GM10266 (cell line): ENCODE measurements around the gene BORCS6.

Experiments used
- DNase-seq: peaks from one replicate; pipeline ENCODE4 v3.0.0; 2012; ENCODE audit errors: extremely low spot score
- TF ChIP-seq, protein P1 (sequence below): IDR thresholded peaks from 2 replicates; pipeline ENCODE4 v1.5.1; 2012; ENCODE audit warnings: mild to moderate bottlenecking, low read depth; ENCODE audit not compliant: control insufficient read depth, insufficient read depth; ENCODE audit errors: missing control alignments

The BORCS6 gene

DNA sequence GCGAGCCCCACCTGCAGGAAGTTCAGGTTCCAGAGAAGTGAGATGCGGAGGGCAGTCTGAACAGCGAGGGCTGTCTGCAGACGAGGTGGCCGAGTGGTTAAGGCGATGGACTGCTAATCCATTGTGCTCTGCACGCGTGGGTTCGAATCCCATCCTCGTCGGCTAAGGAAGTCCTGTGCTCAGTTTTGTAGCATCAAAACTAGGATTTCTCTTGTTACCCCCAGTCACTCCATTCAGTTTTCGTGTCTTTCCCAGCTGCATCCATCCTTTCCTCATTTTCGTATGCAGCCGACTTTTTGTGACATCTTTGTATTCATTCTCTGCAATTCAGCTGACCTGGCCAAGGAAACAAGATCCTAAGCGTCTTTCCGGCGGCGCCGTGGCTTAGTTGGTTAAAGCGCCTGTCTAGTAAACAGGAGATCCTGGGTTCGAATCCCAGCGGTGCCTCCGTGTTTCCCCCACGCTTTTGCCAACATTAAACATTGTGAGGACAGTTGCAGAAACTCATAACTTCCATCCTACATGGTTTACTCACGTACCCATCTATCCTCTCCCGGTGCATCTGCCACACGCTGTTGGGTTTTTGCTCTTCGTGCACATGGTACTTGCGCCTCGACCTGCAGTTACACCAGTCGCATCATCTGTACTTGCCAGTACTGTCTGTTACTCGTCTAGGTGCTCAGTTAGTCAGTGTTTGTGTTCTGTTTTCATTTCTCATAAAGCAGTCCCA is 3.0 kb downstream of the BORCS6 start:
- TF ChIP-seq, protein P1, sequence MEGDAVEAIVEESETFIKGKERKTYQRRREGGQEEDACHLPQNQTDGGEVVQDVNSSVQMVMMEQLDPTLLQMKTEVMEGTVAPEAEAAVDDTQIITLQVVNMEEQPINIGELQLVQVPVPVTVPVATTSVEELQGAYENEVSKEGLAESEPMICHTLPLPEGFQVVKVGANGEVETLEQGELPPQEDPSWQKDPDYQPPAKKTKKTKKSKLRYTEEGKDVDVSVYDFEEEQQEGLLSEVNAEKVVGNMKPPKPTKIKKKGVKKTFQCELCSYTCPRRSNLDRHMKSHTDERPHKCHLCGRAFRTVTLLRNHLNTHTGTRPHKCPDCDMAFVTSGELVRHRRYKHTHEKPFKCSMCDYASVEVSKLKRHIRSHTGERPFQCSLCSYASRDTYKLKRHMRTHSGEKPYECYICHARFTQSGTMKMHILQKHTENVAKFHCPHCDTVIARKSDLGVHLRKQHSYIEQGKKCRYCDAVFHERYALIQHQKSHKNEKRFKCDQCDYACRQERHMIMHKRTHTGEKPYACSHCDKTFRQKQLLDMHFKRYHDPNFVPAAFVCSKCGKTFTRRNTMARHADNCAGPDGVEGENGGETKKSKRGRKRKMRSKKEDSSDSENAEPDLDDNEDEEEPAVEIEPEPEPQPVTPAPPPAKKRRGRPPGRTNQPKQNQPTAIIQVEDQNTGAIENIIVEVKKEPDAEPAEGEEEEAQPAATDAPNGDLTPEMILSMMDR: peak; percentile 53

DNA sequence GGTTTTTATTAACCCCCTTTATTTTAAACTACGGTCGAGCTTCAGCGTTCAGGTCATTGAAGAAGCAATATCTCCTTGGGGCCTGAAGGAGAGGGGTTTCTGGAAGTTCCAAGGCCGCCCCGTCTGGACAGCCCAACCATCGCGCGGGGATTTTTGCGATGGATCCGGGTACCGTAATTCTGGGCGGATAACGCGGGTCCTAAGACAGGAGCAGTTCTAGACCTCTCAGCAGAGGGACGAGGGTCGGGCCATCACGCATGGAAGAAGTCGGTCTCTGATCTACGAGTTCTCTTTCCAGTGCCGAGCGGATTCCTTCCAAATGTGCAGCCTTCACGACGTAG is 3.6 kb downstream of the BORCS6 start:
- no peak for DNase-seq
- TF ChIP-seq, protein P1: no peak

More for the DNA sequence above, 3.0 kb downstream of the BORCS6 start:
- DNase-seq: peak; percentile 75

DNA sequence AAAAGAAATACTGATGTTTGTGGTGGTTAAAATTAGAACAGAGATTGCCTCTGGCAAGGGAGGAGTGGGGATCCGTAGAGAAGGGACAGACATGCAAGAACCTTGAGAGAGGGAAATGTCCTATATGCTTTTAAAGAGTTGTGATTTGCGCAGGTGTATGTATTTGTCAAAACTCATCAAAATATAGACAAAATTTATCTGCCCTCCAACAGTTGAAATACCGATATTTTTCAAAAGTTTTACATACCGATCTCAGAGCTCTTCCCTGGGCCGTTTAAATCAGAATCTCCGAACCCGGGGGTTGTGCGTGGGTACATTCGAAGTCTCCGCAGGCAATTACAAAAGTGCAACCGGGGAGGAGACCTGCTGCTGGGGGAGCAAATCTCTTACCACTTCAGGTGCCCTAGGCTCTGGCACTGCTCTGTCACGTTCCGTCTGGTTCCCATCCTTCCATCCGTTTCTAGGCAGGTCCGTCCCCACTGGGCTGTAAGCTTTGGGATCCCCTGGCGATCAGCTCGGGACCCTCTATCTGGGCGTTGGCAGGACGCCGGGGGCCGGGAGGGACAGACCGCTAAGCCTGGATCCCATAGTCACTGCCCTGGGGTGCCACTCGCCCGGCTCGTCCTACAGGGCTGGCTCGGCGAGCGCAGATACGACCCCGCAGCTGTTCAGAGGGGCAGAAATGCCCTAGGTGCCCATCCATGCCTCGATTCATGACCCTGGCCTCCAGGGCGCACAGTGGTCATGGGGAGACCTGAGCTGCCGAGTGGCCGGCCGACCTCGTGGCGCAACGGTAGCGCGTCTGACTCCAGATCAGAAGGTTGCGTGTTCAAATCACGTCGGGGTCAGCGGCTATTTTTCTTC is 4.2 kb downstream of the BORCS6 start:
- TF ChIP-seq, protein P1: no peak
- peak; percentile 67 for DNase-seq

DNA sequence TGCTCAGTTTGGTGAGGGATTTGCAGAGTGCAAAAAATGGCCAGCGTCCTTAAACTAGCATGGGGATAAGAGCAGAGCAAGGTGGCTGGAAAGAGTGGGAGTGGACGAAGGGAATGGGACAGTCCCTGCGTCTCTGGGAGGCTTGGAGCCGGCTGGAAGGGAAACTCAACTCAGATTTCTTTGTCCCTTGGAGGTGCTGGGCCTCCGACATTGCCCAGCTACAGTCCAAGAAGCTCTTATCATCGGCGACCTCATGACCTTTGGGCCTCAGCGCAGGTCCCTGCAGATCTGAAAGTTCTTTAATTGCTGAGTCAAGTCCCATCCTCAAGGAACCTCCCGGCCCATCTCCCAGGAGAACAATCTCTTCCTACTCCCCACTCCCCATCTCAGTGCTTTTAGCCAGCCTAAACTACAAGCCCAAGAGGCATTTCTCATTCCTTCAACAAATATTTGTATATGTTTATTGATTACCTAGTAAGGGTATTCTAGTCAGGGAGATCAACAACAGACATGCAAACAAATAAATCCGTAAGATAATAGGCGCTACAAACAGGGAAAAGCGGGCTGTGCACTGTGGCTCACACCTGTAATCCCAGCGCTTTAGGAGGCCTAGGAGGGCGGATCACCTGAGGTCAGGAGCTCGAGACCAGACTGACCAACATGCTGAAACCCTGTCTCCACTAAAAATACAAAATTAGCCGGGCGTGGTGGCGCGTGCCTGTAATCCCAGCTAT is 12.8 kb downstream of the BORCS6 start:
- TF ChIP-seq, protein P1: no peak
- no peak for DNase-seq

DNA sequence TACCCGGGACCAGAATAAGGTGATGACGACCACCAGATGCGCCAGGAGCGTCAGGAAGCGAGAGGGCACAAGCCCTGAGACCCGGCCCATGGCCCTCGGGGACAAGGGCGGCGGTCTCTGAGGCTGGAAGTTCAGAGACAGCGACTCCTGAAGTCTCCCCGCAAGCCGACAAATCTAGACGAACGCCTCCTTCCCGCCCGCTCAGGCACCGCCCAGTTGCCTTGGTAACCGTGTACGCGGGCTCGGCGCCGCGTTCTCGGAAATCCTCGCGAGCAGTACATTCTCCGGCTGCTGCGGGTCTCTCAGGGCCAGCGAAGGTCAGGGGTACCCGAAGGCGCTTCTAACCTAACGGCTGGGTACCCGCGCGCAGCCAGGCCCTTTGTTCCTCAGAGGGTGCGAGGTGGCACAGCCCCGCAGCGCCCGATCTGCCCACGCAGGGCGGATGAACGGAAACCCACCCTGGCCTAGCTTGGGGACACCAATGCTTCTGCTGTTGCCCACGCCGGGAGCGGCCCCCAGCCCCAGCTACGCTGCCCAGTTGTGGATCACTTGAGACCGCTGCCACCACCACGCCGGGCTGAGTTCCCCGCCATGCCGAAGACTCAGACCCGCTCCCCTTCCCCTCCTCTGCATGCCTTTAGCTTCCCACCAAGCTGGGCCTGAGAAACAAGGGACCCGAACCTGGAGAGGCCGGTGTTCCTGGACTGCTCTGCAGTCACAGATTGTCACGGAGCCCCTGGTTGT is 13.6 kb downstream of the BORCS6 start, which contains the start of gene TMEM107:
Gene TMEM107, minus strand, starts transcription at position 184 of the 744 bp plus-strand sequence. Its CDS starts 94 bp downstream, at position 90.
- peak; percentile 79 for DNase-seq

DNA sequence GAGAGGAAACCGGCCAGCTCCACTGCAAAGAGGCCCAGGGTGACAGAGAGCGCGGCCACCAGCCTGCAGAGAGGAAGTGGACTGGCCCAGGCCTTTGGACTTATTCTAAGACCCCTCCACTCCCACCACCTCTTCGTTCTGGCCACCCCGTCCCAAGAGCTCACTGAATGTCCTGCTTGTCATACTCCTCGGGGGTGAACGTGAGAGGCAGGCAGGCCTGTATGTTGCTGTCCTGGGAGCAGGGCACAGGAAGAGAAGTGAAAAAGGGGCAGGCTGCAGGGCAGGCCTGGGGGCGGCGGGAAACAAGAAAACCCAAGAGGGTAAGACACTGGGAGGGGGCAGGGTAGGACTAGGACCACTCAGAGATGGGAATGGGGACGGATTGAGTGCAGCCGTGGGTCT is 14.2 kb downstream of the BORCS6 start:
- TF ChIP-seq, protein P1: no peak
- no peak for DNase-seq

More for the DNA sequence above, 13.6 kb downstream of the BORCS6 start, which contains the start of gene TMEM107:
- TF ChIP-seq, protein P1: no peak
